ENCODE results near the gene FGF6. TPM values are rescaled to one million over a fixed set of nuclear protein-coding genes. Genes with fewer than 3 reads are reported as not detected.

Gene FGF6
- total RNA-seq, 1 donor from 2014 or later, result not detected

- Mint-ChIP-seq H3K36me3 (ENCODE audit: low read depth) (no peaks in the 10 kb centered on the region), H3K27me3 (ENCODE audit: low read depth) (peaks cover 4% of the 10 kb centered on the region), H3K27ac (ENCODE audit: unreplicated experiment) (no peak overlapping the region), H3K9me3 (ENCODE audit: low read depth) (no peaks in the 10 kb centered on the region), H3K4me1 (ENCODE audit: low read depth) (peaks cover 3% of the 10 kb centered on the region), H3K4me3 (ENCODE audit: unreplicated experiment) (no peak overlapping the region)
- no peak for DNase-seq (ENCODE audit: low spot score)
- TF ChIP-seq, protein P1, sequence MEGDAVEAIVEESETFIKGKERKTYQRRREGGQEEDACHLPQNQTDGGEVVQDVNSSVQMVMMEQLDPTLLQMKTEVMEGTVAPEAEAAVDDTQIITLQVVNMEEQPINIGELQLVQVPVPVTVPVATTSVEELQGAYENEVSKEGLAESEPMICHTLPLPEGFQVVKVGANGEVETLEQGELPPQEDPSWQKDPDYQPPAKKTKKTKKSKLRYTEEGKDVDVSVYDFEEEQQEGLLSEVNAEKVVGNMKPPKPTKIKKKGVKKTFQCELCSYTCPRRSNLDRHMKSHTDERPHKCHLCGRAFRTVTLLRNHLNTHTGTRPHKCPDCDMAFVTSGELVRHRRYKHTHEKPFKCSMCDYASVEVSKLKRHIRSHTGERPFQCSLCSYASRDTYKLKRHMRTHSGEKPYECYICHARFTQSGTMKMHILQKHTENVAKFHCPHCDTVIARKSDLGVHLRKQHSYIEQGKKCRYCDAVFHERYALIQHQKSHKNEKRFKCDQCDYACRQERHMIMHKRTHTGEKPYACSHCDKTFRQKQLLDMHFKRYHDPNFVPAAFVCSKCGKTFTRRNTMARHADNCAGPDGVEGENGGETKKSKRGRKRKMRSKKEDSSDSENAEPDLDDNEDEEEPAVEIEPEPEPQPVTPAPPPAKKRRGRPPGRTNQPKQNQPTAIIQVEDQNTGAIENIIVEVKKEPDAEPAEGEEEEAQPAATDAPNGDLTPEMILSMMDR (IDR thresholded peaks at IDR 0.05), result no peak
Measured at GRCh38 chr12:4433745-4434058, 11.9 kb downstream of the FGF6 start.

DNA sequence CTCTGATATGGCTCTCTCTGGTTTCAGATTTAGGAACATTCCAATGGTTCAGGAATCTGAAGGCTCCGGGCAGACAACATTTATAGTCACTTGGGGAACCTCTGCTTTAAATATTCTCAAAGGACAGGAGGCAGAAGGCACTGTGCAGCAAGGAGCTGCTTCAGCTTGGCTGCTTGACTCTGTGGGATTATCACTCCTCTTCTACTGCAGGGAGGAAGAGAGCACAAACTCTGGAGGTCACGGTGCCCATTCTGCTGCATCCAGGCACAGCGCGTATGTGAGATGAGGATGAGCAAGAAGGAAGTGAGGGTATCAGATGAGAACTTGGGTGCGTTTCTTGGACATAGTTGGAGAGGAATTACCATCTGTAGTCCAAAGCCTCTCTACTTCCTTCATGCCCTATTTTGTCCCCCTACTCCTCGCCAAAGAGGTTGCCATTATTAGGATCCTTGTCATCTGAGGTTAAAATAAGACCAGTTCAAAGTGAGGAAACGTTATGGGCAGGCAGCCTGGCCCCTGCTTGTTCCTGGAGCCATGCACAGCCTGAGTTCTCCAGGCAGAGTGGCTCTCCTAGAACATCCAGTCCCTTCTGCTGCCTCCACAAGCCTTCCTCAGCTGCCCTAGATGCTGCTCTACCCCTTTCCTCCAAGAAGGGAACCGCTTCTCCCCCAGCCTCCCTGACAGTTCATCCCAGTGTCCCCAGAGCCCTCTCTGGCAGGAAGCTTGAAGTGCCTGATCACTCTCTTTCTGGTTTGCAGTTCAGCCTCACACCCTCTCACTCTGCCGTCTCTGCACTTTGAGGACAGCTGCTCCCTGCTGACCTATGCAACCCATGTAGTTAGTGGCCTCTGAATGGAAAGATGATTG is 12.5 kb downstream of the FGF6 start:
- H3K4me1 Mint-ChIP-seq (ENCODE audit: low read depth), result peaks cover 3% of the 10 kb centered on the region
- H3K27me3 Mint-ChIP-seq (ENCODE audit: low read depth), result peaks cover 4% of the 10 kb centered on the region
- no peak overlapping the region for H3K4me3 Mint-ChIP-seq (ENCODE audit: unreplicated experiment)
- no peak for DNase-seq (ENCODE audit: low spot score)
- no peak overlapping the region for H3K27ac Mint-ChIP-seq (ENCODE audit: unreplicated experiment)
- H3K9me3 Mint-ChIP-seq (ENCODE audit: low read depth), result no peaks in the 10 kb centered on the region
- TF ChIP-seq, protein P1 (IDR thresholded peaks at IDR 0.05), result no peak
- no peaks in the 10 kb centered on the region for H3K36me3 Mint-ChIP-seq (ENCODE audit: low read depth)

GRCh38 chr12:4431866-4432265 is 13.7 kb downstream of the FGF6 start:
- peaks cover 5% of the 10 kb centered on the region for H3K27me3 Mint-ChIP-seq (ENCODE audit: low read depth)
- H3K4me3 Mint-ChIP-seq (ENCODE audit: unreplicated experiment), result no peak overlapping the region
- peaks cover 3% of the 10 kb centered on the region for H3K4me1 Mint-ChIP-seq (ENCODE audit: low read depth)
- TF ChIP-seq, protein P1 (IDR thresholded peaks at IDR 0.05), result no peak
- H3K27ac Mint-ChIP-seq (ENCODE audit: unreplicated experiment), result no peak overlapping the region
- DNase-seq (ENCODE audit: low spot score), result no peak
- no peaks in the 10 kb centered on the region for H3K36me3 Mint-ChIP-seq (ENCODE audit: low read depth)
- no peaks in the 10 kb centered on the region for H3K9me3 Mint-ChIP-seq (ENCODE audit: low read depth)

GRCh38 chr12:4431436-4431835 is 14.2 kb downstream of the FGF6 start:
- Mint-ChIP-seq H3K27me3 (ENCODE audit: low read depth) (peaks cover 5% of the 10 kb centered on the region), H3K9me3 (ENCODE audit: low read depth) (no peaks in the 10 kb centered on the region), H3K4me3 (ENCODE audit: unreplicated experiment) (no peak overlapping the region), H3K4me1 (ENCODE audit: low read depth) (peaks cover 3% of the 10 kb centered on the region), H3K27ac (ENCODE audit: unreplicated experiment) (no peak overlapping the region), H3K36me3 (ENCODE audit: low read depth) (no peaks in the 10 kb centered on the region)
- TF ChIP-seq, protein P1 (IDR thresholded peaks at IDR 0.05), result no peak
- DNase-seq (ENCODE audit: low spot score), result no peak

GRCh38 chr12:4424422-4424821 is 21.2 kb downstream of the FGF6 start:
- H3K36me3 Mint-ChIP-seq (ENCODE audit: low read depth), result no peaks in the 10 kb centered on the region
- TF ChIP-seq, protein P1 (IDR thresholded peaks at IDR 0.05), result no peak
- H3K9me3 Mint-ChIP-seq (ENCODE audit: low read depth), result no peaks in the 10 kb centered on the region
- peaks cover 4% of the 10 kb centered on the region for H3K27me3 Mint-ChIP-seq (ENCODE audit: low read depth)
- H3K4me3 Mint-ChIP-seq (ENCODE audit: unreplicated experiment), result no peak overlapping the region
- no peak overlapping the region for H3K27ac Mint-ChIP-seq (ENCODE audit: unreplicated experiment)
- no peak for DNase-seq (ENCODE audit: low spot score)
- no peaks in the 10 kb centered on the region for H3K4me1 Mint-ChIP-seq (ENCODE audit: low read depth)

All from chondrocyte (in vitro differentiated cells).